SU-DHL-6 (cell line): ENCODE results near the gene KCNB1.

Experiments
- H2AFZ ChIP-seq: fragments of 200-600 bp; sonication (generic); 2 replicates; pipeline ENCODE4 v1.6.1; 2014; ENCODE audit warnings: low read depth, mild to moderate bottlenecking, moderate library complexity, mixed read lengths, antibody characterized with exemption, low read length; ENCODE audit not compliant: severe bottlenecking
- H3F3A ChIP-seq: fragments of 200-600 bp; shearing (Covaris generic); 2 replicates; pipeline ENCODE4 v1.6.0; 2016; ENCODE audit warnings: antibody characterized with exemption, mild to moderate bottlenecking; ENCODE audit not compliant: insufficient read depth
- H3K27ac ChIP-seq: fragments of 200-600 bp; sonication (generic); 2 replicates; pipeline ENCODE4 v1.5.1; 2016; ENCODE audit warnings: low read depth, mild to moderate bottlenecking, low read length, moderate library complexity, mixed read lengths
- H3K27me3 ChIP-seq: fragments of 200-600 bp; sonication (generic), shearing (Covaris generic); 2 replicates; pipeline ENCODE4 v1.6.0; 2014; ENCODE audit warnings: mild to moderate bottlenecking, low read length
- H3K36me3 ChIP-seq: fragments of 200-600 bp; sonication (generic); 2 replicates; pipeline ENCODE4 v1.6.1; 2014; ENCODE audit warnings: mild to moderate bottlenecking, low read length, mixed read lengths
- H3K4me2 ChIP-seq: fragments of 300-600, 200-600 bp; shearing (Covaris generic), sonication (generic); 2 replicates; pipeline ENCODE4 v1.6.0; 2014; ENCODE audit warnings: low read length, low read depth, mild to moderate bottlenecking; ENCODE audit not compliant: poor library complexity, severe bottlenecking
- H3K4me3 ChIP-seq: fragments of 200-600 bp; sonication (generic); 2 replicates; pipeline ENCODE4 v1.5.1; 2014; ENCODE audit warnings: antibody characterized with exemption, low read length, mild to moderate bottlenecking, mixed read lengths; ENCODE audit not compliant: insufficient read depth, poor library complexity, severe bottlenecking
- H3K79me2 ChIP-seq: fragments of 200-600 bp; sonication (generic); 2 replicates; pipeline ENCODE4 v1.6.1; 2014; ENCODE audit warnings: mild to moderate bottlenecking, low read length, moderate library complexity; ENCODE audit not compliant: insufficient read depth
- H3K9ac ChIP-seq: fragments of 200-600 bp; sonication (generic); 2 replicates; pipeline ENCODE4 v1.7.0; 2014; ENCODE audit warnings: mild to moderate bottlenecking, low read length
- H3K9me2 ChIP-seq: fragments of 200-600 bp; sonication (generic); replicated peaks from 2 replicates; pipeline ENCODE4 v1.6.1; 2014; ENCODE audit warnings: low read length; ENCODE audit not compliant: insufficient read depth
- H3K9me3 ChIP-seq: fragments of 200-600 bp; sonication (generic); 2 replicates; pipeline ENCODE4 v1.6.1; 2014; ENCODE audit warnings: low read length, mixed read lengths; ENCODE audit not compliant: insufficient read depth
- H4K20me1 ChIP-seq: fragments of 200-600 bp; sonication (generic); 2 replicates; pipeline ENCODE4 v1.6.1; 2014; ENCODE audit warnings: low read depth, mild to moderate bottlenecking, antibody characterized with exemption, low read length, moderate library complexity, mixed read lengths
- CTCF ChIP-seq: fragments of 200-600 bp; sonication (generic); IDR thresholded peaks from one replicate; pipeline ENCODE4 v1.5.1; 2017; ENCODE audit warnings: antibody characterized with exemption, mild to moderate bottlenecking, low read length, moderate library complexity; ENCODE audit not compliant: insufficient read depth, poor library complexity, severe bottlenecking
- EZH2phosphoT487 ChIP-seq: fragments of 200-600 bp; sonication (generic), shearing (Covaris generic); conservative IDR thresholded peaks from 2 replicates; pipeline ENCODE4 v1.6.1; 2018; ENCODE audit warnings: mild to moderate bottlenecking, antibody characterized with exemption, low read length, moderate library complexity, mixed read lengths

The KCNB1 gene

GRCh38 chr20:49384437-49385434 lies 97.7 kb downstream of the KCNB1 start:
- Histone ChIP-seq H3K27me3 (no peaks in the 10 kb centered on the region), H3K79me2 (no peaks in the 10 kb centered on the region), H2AFZ (no peak overlapping the region), H4K20me1 (no peaks in the 10 kb centered on the region), H3K4me2 (no peak overlapping the region), H3K9me3 (no peaks in the 10 kb centered on the region), H3K27ac (no peak overlapping the region), H3K9me2 (no peaks in the 10 kb centered on the region), H3F3A (no peaks in the 10 kb centered on the region), H3K9ac (no peak overlapping the region), H3K36me3 (no peaks in the 10 kb centered on the region), H3K4me3 (no peak overlapping the region)
- TF ChIP-seq EZH2phosphoT487 (no peak), CTCF (peak; percentile 50)

GRCh38 chr20:49381558-49382493 lies 100.6 kb downstream of the KCNB1 start:
- no peaks in the 10 kb centered on the region for H3K9me2 ChIP-seq
- H2AFZ ChIP-seq = no peak overlapping the region
- H3K36me3 ChIP-seq = no peaks in the 10 kb centered on the region
- TF ChIP-seq CTCF (no peak), EZH2phosphoT487 (no peak)
- H3K9ac ChIP-seq = no peak overlapping the region
- H3F3A ChIP-seq = no peaks in the 10 kb centered on the region
- no peaks in the 10 kb centered on the region for H4K20me1 ChIP-seq
- no peaks in the 10 kb centered on the region for H3K79me2 ChIP-seq
- no peak overlapping the region for H3K4me3 ChIP-seq
- H3K9me3 ChIP-seq = no peaks in the 10 kb centered on the region
- no peaks in the 10 kb centered on the region for H3K27me3 ChIP-seq
- no peak overlapping the region for H3K27ac ChIP-seq
- H3K4me2 ChIP-seq = no peak overlapping the region

GRCh38 chr20:49380337-49380780 lies 102.1 kb downstream of the KCNB1 start:
- H3K27ac ChIP-seq = no peak overlapping the region
- TF ChIP-seq CTCF (no peak), EZH2phosphoT487 (no peak)
- no peaks in the 10 kb centered on the region for H3K9me2 ChIP-seq
- no peak overlapping the region for H3K4me2 ChIP-seq
- no peaks in the 10 kb centered on the region for H4K20me1 ChIP-seq
- no peak overlapping the region for H2AFZ ChIP-seq
- no peaks in the 10 kb centered on the region for H3F3A ChIP-seq
- no peaks in the 10 kb centered on the region for H3K27me3 ChIP-seq
- H3K36me3 ChIP-seq = no peaks in the 10 kb centered on the region
- no peak overlapping the region for H3K4me3 ChIP-seq
- no peaks in the 10 kb centered on the region for H3K79me2 ChIP-seq
- H3K9ac ChIP-seq = no peak overlapping the region
- H3K9me3 ChIP-seq = no peaks in the 10 kb centered on the region
